Omental fat pad (tissue), 4 donors: ENCODE measurements around the gene PNMT. TPM values are rescaled to one million over a fixed set of nuclear protein-coding genes. Genes with fewer than 3 reads are reported as not detected.

ENCODE experiments used
- ATAC-seq: fragments of 150-250 bp; one replicate; pipeline ENCODE4 v1.9.1; 2016; ENCODE audit warnings: mild to moderate bottlenecking, moderate library complexity; ENCODE audit not compliant: low FRiP score
- DNase-seq: peaks from one replicate; pipeline ENCODE4 v3.0.0-alpha.2; 2019; ENCODE audit warnings: low spot score
- total RNA-seq, 4 donors: library from RNA; depleted of rRNA; stranded (reverse); fragments of >200 nt; gene quantifications; one replicate each; pipeline ENCODE4 v1.1.0, GENCODE V29; 2016
- TF ChIP-seq, protein P1 (sequence below), 3 donors: fragments of 450-650 bp; IDR thresholded peaks; one replicate each; pipeline ENCODE4 v1.5.1; 2016 to 2017; ENCODE audit warnings: antibody characterized with exemption in 3 of 3, mild to moderate bottlenecking in 3 of 3, moderate library complexity in 2 of 3

PNMT gene
- total RNA-seq, 4 donors from 2014 or later: 0.44 to 16.7 (median 1.9) TPM

DNA sequence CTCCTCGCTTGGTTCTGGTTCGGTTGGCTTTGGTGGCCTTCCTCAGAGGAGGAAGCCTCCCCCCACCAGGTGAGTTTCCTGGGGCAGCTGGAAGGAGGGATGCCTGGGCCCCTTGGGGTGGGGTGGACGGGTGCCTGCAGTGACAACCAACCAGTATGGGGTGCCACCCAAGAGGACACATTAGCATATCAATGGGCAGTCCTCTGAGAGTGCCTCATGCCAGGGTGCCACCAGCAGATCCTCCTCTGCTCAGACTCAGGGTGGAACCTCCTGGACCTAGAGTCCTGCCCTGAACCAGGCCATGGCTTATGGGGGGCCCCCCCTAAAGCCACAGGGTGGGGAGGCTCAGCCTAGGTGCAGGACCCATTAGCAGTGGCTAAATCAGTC is 38.8 kb upstream of the PNMT start:
- ATAC-seq (no peak), DNase-seq (no peak)
- TF ChIP-seq, protein P1, sequence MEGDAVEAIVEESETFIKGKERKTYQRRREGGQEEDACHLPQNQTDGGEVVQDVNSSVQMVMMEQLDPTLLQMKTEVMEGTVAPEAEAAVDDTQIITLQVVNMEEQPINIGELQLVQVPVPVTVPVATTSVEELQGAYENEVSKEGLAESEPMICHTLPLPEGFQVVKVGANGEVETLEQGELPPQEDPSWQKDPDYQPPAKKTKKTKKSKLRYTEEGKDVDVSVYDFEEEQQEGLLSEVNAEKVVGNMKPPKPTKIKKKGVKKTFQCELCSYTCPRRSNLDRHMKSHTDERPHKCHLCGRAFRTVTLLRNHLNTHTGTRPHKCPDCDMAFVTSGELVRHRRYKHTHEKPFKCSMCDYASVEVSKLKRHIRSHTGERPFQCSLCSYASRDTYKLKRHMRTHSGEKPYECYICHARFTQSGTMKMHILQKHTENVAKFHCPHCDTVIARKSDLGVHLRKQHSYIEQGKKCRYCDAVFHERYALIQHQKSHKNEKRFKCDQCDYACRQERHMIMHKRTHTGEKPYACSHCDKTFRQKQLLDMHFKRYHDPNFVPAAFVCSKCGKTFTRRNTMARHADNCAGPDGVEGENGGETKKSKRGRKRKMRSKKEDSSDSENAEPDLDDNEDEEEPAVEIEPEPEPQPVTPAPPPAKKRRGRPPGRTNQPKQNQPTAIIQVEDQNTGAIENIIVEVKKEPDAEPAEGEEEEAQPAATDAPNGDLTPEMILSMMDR (IDR thresholded peaks at IDR 0.05): no peak

DNA sequence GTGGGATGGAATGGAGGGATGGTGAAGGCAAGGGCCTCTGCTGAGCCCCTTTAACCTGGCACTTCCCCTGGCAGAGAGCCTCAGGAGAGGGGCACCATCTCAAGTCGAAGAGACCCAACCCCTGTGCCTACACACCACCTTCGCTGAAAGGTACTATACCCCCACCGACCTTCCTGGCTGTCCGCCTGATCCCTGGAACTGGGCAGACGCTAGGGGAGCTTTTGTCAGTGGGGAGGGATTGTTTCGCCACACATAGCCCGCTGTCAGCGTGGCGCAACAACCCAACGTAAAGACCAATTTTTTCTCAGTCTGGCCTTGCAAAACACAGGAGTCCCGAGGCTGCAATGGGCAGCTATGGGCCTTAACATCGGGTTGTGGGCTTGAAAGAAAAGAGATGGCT is 38.4 kb upstream of the PNMT start:
- ATAC-seq: no peak

DNA sequence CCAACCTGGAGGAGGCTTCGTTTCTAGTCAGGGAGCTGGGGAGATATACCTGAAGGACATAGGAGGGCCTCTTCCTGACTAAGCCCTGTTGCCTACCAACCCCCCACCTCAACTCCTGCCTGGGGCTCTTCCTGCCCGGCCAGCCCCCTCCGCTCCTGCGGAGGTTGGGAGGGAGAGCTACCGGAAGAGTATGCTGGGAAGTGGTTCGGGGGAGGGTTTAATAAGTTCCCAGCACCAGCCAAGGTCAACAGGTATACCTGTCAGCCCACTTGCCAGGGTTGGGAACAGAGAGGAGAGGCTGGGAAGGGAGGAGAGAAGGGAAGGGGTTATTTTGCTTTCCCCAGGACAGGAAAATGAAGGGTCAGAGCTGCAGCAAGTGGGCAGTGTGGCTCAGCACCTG is 36.9 kb upstream of the PNMT start:
- ATAC-seq: no peak
- TF ChIP-seq, protein P1 (IDR thresholded peaks at IDR 0.05): no peak
- no peak for DNase-seq

More for the DNA sequence above, 38.4 kb upstream of the PNMT start:
- no peak for DNase-seq
- TF ChIP-seq, protein P1 (IDR thresholded peaks at IDR 0.05): no peak

DNA sequence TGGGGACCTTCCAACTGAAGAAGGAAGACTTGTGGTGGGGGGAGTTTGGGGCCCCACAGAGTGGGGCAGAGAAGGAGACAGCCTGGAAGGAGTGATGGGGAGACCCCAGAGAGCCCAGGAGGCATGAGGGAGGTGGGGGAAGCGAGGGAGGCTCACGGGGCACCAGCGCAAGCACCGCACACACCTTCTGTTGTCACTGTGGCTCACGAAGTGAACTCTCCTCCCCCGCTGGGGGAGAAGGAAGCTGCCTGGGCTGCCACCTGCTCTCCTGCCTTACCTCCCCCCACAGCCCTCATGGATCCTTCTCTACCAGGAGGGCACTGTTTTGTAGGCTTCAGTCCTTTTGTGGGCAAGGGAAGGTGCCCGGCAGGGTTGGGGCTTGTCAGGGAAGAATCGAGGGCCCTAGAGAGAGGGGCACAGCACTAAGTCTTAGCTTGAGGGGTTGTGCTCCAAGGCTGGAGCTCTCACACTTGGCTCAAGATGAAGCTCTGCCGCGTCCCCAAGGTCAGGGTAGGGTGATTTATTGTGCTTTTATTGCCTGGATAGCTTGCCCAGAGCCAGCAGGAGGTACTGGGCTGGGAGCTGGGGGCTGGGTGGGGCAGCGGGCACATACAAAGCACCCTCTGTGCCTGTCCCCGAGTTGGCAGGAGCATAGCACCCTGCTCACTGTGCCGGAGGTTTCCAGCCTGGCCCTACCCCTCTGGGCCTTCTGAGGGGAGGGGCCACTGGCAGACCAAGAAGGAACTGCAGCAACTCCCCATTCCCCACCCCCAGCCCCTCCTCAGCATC is 35.9 kb upstream of the PNMT start:
- ATAC-seq (no peak), DNase-seq (no peak)
- TF ChIP-seq, protein P1 (IDR thresholded peaks at IDR 0.05): no peak

DNA sequence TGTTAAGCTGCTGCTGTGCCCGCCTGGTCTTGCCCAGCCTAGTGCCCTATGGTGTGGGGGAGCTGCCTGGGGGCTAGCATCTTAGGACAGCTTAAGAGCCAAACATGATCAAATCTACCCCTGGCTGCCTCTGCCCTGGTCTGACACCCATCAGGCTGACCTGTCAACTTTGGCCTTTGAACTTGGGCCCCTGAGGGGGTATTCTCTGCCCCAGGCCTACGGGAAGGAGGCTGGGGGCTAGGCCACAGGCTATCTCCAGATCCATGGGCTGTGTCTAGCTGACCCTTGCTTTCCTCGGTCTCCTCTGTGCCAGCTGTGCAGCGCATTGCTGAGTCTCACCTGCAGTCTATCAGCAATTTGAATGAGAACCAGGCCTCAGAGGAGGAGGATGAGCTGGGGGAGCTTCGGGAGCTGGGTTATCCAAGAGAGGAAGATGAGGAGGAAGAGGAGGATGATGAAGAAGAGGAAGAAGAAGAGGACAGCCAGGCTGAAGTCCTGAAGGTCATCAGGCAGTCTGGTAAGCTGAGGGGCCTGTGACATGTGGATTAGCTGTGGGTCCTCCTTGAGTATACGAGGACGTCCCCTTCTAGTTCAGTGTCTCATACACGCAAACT is 34.6 kb upstream of the PNMT start:
- ATAC-seq (no peak), DNase-seq (no peak)
- TF ChIP-seq, protein P1 (IDR thresholded peaks at IDR 0.05): no peak

DNA sequence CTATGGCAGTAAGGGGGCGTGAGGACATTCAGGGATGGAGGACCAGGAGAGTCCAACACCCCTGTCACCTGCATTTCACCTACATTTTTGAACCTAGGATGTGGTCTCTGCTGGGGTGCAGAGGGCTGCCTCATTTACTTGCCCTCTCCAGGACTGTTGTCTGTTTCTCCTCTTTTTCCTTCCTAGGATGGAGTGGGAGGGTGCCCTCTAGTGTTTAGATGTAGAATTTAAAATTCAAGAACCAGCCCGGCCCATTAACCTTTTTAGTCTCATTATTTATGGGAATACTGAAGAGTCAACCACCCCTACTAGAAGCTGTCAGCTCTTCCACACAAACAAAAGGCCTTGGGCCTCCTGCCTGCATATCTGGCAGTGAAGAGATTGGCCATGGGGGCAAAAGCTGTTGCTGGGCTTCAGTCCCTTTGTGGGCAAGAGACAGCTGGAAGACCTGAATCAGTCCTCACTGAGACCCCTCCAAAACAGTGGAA is 33.8 kb upstream of the PNMT start:
- DNase-seq: no peak
- TF ChIP-seq, protein P1 (IDR thresholded peaks at IDR 0.05): no peak
- ATAC-seq: no peak
